Gastrocnemius medialis (tissue), 4 donors: ENCODE measurements around the gene DVL2.

ENCODE experiments used
- CTCF ChIP-seq, 5 experiments: fragments of 450-650 bp in 3 of 5; fragments of 200-600 bp in 2 of 5; sonication (generic) in 2 of 5; IDR thresholded peaks in 4 of 5; conservative IDR thresholded peaks in 1 of 5; 1 replicate in 4 of 5; 2 replicates in 1 of 5; pipeline ENCODE4 v1.5.1; 2016 to 2019; ENCODE audit warnings: antibody characterized with exemption in 5 of 5, mild to moderate bottlenecking in 3 of 5, moderate library complexity in 3 of 5
- POLR2A ChIP-seq, 2 donors: fragments of 450-650 bp; IDR thresholded peaks; one replicate each; pipeline ENCODE4 v1.6.1; 2017; ENCODE audit warnings: antibody characterized with exemption in 2 of 2, mild to moderate bottlenecking in 2 of 2, moderate library complexity in 2 of 2

DNA sequence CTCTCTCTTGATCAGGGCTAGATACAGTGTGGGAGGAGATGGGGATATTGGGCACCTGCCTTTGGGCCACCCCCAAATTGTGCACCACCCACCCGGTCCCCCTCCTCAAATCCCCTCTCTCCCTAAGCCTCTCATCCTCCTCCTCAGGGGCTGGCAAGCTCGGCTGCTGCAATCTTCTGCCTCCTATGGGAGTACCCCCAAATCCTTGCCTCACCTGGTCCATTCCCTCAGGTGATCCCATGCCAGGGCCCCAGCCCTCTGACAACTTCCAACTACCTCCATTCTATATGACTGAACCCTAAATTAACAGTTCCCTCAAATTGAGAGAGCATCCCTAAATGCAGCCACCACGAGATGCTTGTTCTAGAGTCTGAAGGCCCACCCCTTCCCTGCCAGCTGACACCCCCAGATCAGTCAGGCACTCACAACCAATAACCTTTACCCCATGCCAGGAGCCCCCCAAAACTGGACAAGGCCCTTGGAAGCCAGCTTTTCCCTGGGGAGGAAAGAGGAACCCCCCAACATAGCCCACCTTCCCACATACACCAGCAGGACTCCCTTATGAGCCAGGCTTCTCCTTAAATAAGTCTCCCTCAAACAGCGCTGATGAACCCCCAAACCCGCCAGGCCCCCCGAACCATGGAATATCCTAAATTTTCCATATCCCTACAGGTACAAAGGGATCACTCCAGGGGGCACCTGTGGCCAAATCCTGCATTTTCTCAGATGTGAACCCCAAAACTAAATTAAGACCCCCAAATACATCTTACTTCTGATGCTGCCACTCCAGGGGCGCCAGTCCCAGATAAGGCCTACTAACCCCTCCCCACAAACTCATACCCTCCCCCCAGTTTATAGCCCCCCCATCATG lies 17.8 kb downstream of the DVL2 start:
- TF ChIP-seq CTCF (IDR thresholded peaks at IDR 0.05 in 4 of 5, conservative IDR thresholded peaks at IDR 0.05 in 1 of 5) (no peak), POLR2A (IDR thresholded peaks at IDR 0.05) (no peak)
